H7 (cell line): ENCODE measurements around the gene FZD7. TPM values are rescaled to one million over a fixed set of nuclear protein-coding genes. Genes with fewer than 3 reads are reported as not detected.

Source experiments
- DNase-seq: peaks from one replicate; pipeline ENCODE4 v3.0.0; 2012
- H3K27me3 ChIP-seq: 2 replicates; pipeline ENCODE4 v1.6.0; 2011; ENCODE audit warnings: mild to moderate bottlenecking, low read length; ENCODE audit not compliant: control insufficient read depth, insufficient read depth
- H3K36me3 ChIP-seq: replicated peaks from 2 replicates; pipeline ENCODE4 v1.5.1; 2011; ENCODE audit warnings: low read length; ENCODE audit not compliant: control insufficient read depth, insufficient read depth
- H3K4me3 ChIP-seq: 2 replicates; pipeline ENCODE4 v1.5.1; 2011; ENCODE audit warnings: low read depth, mild to moderate bottlenecking, control low read depth, low read length, moderate library complexity; ENCODE audit not compliant: insufficient read depth
- total RNA-seq: library from RNA; depleted of rRNA; stranded (reverse); fragments of >200 nt; shearing (Covaris generic); gene quantifications from 2 replicates; pipeline ENCODE4 v1.2.3, GENCODE V29; 2014

The FZD7 gene
- total RNA-seq, 1 experiment from 2014 or later: 114 TPM

GRCh38 chr2:202038471-202039277 lies 5.0 kb downstream of the FZD7 start:
- peaks cover 11% of the 10 kb centered on the region; the same call in 1 of the 2 replicates for H3K27me3 ChIP-seq
- peak; percentile 59 for DNase-seq
- H3K36me3 ChIP-seq: peaks cover 6% of the 10 kb centered on the region
- peak overlapping the region; percentile 84 for H3K4me3 ChIP-seq

DNA sequence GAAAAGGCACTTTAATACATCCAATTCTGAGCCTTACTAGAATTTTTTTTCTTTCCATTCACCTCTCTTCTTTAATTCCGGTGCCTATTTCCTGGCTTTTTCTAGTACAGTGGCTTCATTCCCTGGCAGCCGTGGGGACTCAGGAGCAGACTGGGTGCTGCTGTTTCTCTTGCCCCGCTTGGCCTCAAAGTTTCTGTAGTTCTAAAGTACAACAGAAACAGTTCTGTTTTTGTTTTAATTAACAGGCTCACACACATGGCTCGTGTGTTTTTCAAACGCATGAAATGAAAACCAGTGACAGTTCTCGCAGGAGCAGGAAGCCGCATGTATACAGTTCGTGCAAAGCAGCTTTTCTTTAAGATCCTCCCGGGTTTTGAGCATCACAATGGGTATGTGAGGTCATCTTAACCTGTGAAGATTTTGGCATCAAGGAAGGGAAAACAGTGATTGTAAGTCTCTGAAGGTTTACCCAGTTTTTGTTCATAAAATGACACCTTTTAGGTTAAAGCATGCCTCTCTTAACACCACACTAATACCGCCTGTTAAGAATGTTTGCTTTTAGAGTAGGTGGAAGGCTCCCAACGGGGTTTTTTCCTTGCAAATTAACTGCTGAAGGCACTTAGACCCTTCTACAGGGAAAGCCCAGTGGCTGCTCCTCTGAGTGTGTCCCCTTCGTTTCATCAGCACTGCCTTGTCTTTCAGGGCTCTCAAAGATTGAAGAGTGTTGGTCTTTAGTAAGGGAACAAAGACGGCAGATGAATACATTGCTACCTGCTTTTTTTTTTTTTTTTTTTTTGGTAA lies 5.8 kb downstream of the FZD7 start:
- no peak for DNase-seq
- peaks cover 6% of the 10 kb centered on the region for H3K36me3 ChIP-seq
- peaks cover 11% of the 10 kb centered on the region; the same call in 1 of the 2 replicates for H3K27me3 ChIP-seq
- peak overlapping the region; percentile 16; the same call in 1 of the 2 replicates for H3K4me3 ChIP-seq

DNA sequence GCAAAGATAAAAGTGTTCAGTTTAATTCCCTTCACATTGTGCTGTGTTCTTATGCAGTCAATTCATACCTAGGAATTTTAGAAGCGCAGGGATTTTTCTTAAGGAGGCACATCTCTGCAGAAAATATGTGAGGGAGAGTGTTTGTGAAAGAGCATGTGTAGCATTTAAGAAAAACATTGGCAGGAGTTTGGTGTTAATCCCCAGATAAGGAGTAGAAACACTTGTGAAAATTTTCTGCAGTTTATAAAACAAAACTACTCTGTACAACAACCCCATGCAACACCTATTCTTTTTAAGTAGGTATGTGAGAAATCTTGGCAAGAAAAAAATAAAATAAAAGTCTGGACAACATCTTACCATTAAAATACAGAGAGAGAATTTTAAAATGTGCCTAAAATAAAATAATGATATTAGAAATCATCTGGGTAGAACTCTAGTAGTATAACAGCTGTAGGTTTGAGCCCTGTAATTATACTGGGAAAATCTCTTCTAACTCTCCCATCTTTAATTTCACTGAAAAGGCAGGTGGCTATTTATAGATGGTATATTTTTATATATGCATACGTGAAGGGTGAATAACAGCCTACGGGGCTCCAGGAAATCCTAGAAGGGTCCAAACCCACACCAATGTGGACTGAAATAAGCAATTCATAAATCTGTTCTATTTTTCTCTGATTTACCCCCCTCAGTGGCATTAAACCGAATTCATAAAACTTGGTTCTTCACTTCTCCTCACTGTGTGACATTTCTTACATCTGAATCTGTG lies 6.6 kb downstream of the FZD7 start:
- Histone ChIP-seq H3K27me3 (peaks cover 5% of the 10 kb centered on the region; the same call in 1 of the 2 replicates), H3K36me3 (peaks cover 6% of the 10 kb centered on the region), H3K4me3 (no peak overlapping the region)
- DNase-seq: no peak

DNA sequence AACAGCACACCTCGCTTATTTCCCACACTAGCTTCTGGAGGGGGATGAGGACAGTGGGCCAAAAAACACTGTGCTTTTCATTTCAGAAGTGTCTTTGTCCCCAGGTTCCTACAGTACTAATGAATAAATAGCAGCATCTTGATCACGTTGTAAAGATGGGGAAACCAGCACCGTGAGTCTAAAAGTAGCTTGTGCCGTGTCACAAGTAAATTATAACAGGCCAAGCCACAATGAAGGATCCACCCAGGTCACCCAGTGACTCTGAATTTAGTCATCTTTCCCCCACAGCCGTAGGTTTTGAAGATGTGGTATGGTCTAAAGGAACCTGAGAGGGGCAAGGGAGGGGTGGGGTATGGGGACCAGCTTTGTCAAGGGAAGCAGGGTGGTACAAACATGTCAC lies 8.8 kb downstream of the FZD7 start:
- Histone ChIP-seq H3K4me3 (no peak overlapping the region), H3K27me3 (no peaks in the 10 kb centered on the region; the same call in 1 of the 2 replicates), H3K36me3 (no peaks in the 10 kb centered on the region; the same call in 1 of the 2 replicates)
- no peak for DNase-seq

DNA sequence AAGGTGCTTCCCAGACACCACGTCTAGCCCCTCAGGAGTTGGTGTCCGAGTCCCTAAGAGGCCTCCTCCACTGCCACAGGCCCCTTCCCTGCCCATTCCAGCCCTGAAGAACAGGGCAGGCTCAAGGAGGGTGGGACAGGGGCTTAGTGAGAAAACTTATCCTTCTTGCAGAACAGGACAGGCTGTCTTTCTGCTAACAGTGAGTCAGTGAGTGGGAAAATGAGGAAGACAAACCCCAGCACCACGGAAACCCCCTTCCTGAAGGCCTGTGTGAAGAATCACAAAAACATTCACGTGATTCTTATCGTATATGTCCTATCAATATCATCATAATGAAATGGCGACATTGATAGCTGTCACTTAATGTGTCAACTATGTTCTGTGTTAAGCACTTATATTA lies 9.8 kb downstream of the FZD7 start:
- Histone ChIP-seq H3K27me3 (no peaks in the 10 kb centered on the region; the same call in 1 of the 2 replicates), H3K36me3 (no peaks in the 10 kb centered on the region), H3K4me3 (no peak overlapping the region)
- no peak for DNase-seq

- no peak for DNase-seq
- H3K36me3 ChIP-seq: no peaks in the 10 kb centered on the region
- H3K4me3 ChIP-seq: no peak overlapping the region
- H3K27me3 ChIP-seq: no peaks in the 10 kb centered on the region; the same call in 1 of the 2 replicates
Observed at GRCh38 chr2:202044777-202045176, 11.1 kb downstream of the FZD7 start.

DNA sequence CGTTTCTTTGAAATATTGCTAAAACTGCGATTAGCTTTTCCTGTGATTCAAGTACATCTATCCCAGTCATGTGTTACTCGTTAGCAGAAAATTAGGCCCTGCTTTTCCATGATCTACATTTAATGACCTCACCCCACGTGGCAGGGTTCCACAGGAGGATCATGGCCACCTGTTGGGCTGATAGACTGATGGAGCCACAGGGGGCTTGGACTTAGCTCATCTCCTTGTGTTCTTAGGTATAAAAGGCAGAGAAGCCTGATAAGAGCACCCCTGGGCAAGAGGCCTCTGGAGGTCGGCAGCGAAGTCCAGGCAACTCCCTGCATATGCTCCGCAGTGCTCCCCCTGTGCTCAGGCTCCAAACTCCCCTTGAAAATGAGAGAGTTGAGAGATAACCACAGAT lies 12.9 kb downstream of the FZD7 start:
- H3K36me3 ChIP-seq: no peaks in the 10 kb centered on the region
- no peak for DNase-seq
- no peaks in the 10 kb centered on the region; the same call in 1 of the 2 replicates for H3K27me3 ChIP-seq
- H3K4me3 ChIP-seq: no peak overlapping the region

- no peak for DNase-seq
- Histone ChIP-seq H3K27me3 (no peaks in the 10 kb centered on the region), H3K36me3 (no peaks in the 10 kb centered on the region), H3K4me3 (no peak overlapping the region)
Observed at GRCh38 chr2:202049092-202049728, 15.6 kb downstream of the FZD7 start.

- Histone ChIP-seq H3K4me3 (no peak overlapping the region), H3K27me3 (no peaks in the 10 kb centered on the region), H3K36me3 (no peaks in the 10 kb centered on the region)
- DNase-seq: no peak
Observed at GRCh38 chr2:202049840-202050239, 16.2 kb downstream of the FZD7 start.

DNA sequence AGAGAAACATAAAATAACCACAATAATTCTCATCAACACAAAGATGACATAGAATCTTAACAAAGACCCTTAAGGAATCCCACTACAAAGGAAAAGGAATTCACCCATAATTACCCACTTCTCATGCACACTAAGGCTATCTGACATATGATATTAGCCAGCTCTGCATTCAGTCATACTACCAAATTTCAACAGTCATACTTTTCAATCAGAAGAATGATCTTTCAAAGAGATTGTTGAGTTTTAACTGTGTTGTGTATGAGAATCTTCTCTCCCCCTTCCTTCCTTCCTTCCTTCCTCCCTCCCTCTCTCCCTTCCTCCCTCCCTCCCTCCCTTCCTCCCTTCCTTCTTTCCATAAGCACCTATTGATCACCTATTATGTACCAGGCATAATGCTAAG lies 17.0 kb downstream of the FZD7 start:
- DNase-seq: no peak
- Histone ChIP-seq H3K36me3 (no peaks in the 10 kb centered on the region), H3K4me3 (no peak overlapping the region), H3K27me3 (no peaks in the 10 kb centered on the region)

DNA sequence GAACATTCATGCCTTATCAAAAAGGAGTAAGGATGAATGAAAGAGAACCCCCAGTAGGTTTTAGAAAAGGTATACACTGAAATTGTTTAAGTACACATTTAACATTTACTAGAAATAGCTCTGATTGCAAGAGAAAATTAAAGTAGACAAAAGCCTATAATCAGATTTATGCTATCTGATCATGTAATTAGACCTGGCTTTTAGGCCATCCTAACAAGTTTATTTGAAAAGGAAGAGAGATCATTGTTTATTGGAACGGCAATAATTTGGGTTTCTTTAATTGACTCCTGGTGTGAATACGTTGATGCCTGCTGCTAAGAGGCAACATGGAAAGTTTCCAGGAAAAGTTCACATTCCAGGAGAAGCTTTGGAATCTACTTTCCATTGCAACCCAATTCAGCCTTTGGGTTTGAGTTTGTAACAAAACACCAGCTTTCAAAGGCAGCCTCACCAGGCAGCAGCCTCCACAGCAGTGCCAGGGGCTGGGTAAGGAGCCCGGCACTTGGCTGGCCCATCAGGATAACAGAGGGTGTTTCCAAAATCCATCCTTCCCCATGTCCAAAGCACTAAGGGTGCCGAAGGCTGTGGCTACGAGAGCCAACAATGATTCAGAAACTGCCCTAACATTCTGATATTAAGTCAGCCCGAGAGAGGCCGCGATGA lies 18.0 kb downstream of the FZD7 start:
- no peak overlapping the region for H3K4me3 ChIP-seq
- no peaks in the 10 kb centered on the region for H3K36me3 ChIP-seq
- no peaks in the 10 kb centered on the region; the same call in 1 of the 2 replicates for H3K27me3 ChIP-seq
- DNase-seq: no peak

DNA sequence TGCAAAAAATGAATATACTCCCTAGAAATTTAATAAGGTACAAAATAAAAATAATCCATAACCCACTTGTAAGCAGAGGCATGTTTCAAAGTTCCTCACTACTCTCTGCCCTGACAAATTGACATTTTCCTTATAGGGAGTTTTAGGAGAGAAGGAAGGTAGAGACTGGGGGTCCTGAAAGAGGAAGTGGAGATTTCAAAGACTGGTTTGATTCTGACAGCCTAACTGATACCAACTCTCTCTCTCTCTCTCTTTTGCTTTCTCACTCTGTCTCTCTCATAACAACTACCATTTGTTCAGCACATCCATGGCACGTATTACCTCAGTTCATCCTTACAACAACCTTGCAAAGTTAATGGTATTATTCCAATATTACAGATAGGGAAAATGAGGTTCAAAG lies 18.6 kb downstream of the FZD7 start:
- Histone ChIP-seq H3K36me3 (no peaks in the 10 kb centered on the region), H3K27me3 (no peaks in the 10 kb centered on the region; the same call in 1 of the 2 replicates), H3K4me3 (no peak overlapping the region)
- DNase-seq: no peak

GRCh38 chr2:202054679-202055078 lies 21.0 kb downstream of the FZD7 start:
- H3K36me3 ChIP-seq: no peaks in the 10 kb centered on the region

More at GRCh38 chr2:202054679-202055078, 21.0 kb downstream of the FZD7 start:
- no peak for DNase-seq
- Histone ChIP-seq H3K27me3 (no peaks in the 10 kb centered on the region; the same call in 1 of the 2 replicates), H3K4me3 (no peak overlapping the region)
